Colonic mucosa (tissue), 4 donors: ENCODE data around the gene GPR137C. TPM values are rescaled to one million over a fixed set of nuclear protein-coding genes. Genes with fewer than 3 reads are reported as not detected.

Source experiments
- DNase-seq: peaks from one replicate; pipeline ENCODE4 v3.0.0-alpha.2; 2020
- H3K27ac ChIP-seq: fragments of 200-600 bp; one replicate; pipeline ENCODE4 v1.8.0; 2021
- H3K27me3 ChIP-seq: fragments of 200-600 bp; one replicate; pipeline ENCODE4 v1.8.0; 2021
- H3K36me3 ChIP-seq: fragments of 200-600 bp; one replicate; pipeline ENCODE4 v1.8.0; 2021
- H3K4me1 ChIP-seq: fragments of 200-600 bp; one replicate; pipeline ENCODE4 v1.8.0; 2021; ENCODE audit warnings: mild to moderate bottlenecking
- H3K4me3 ChIP-seq: fragments of 200-600 bp; one replicate; pipeline ENCODE4 v1.8.0; 2021
- H3K9ac ChIP-seq, 2 donors: one replicate each; pipeline ENCODE4 v1.7.0; 2013; ENCODE audit warnings: control low read depth in 2 of 2, low read depth in 2 of 2, low read length in 2 of 2
- H3K9me3 ChIP-seq: fragments of 200-600 bp; one replicate; pipeline ENCODE4 v1.8.0; 2021
- CTCF ChIP-seq: fragments of 200-600 bp; IDR thresholded peaks from one replicate; pipeline ENCODE4 v1.8.0; 2022; ENCODE audit warnings: antibody characterized with exemption, mild to moderate bottlenecking
- intact Hi-C: fragments of 100-400 bp; cut with DNase I; formaldehyde crosslinking; loops from one replicate; pipeline ENCODE4 v1.14.1; 2022
- total RNA-seq, 2 donors: library from RNA; stranded (reverse); fragmentation: NEBNext Ultra II Directional in 1 of 2; extraction: Animal tissue kit (Norgen Biotek cat#: 25700) in 1 of 2; gene quantifications; one replicate each; pipeline ENCODE4 v1.2.1, GENCODE V29; 2021
- donor health status: healthy.
- donor health status: DM: no; HTN: no; CAD: no.
- donor health status: DM: no; HTN: no; CAD: no.

GPR137C gene
- total RNA-seq, 2 donors from 2014 or later = 0.79 to 1.2 TPM

GRCh38 chr14:52551205-52551604 is 1.4 kb upstream of the GPR137C start:
- Histone ChIP-seq H3K9ac (no peak overlapping the region), H3K27ac (peak overlapping the region; percentile 90)
- no peak for TF ChIP-seq CTCF

GRCh38 chr14:52551696-52552062 is 957 bp upstream of the GPR137C start:
- H3K36me3 ChIP-seq = no peaks in the 10 kb centered on the region
- H3K9me3 ChIP-seq = no peaks in the 10 kb centered on the region
- H3K27ac ChIP-seq = peak overlapping the region; percentile 90
- peak; percentile 37 for DNase-seq
- TF ChIP-seq CTCF = no peak
- intact Hi-C loops = loop anchor here (10.0 kb wide), 1 partner anchor 143 kb away; the partner anchor contains the start of gene ERO1A
- peak overlapping the region; percentile 85 to 92 for H3K9ac ChIP-seq
- H3K27me3 ChIP-seq = no peaks in the 10 kb centered on the region
- H3K4me3 ChIP-seq = peak overlapping the region; percentile 72
- peaks cover 4% of the 10 kb centered on the region for H3K4me1 ChIP-seq

More at GRCh38 chr14:52551205-52551604, 1.4 kb upstream of the GPR137C start:
- H3K9me3 ChIP-seq = no peaks in the 10 kb centered on the region
- no peaks in the 10 kb centered on the region for H3K36me3 ChIP-seq
- no peak for DNase-seq
- intact Hi-C loops = loop anchor here (10.0 kb wide), 1 partner anchor 144 kb away; the partner anchor contains the start of gene ERO1A
- peak overlapping the region; percentile 72 for H3K4me3 ChIP-seq
- no peaks in the 10 kb centered on the region for H3K27me3 ChIP-seq
- H3K4me1 ChIP-seq = peaks cover 4% of the 10 kb centered on the region

- H3K4me3 ChIP-seq = peak overlapping the region; percentile 72
- H3K36me3 ChIP-seq = no peaks in the 10 kb centered on the region
- peak overlapping the region; percentile 79 for H3K27ac ChIP-seq
- TF ChIP-seq CTCF = no peak
- peak; percentile 35 for DNase-seq
- H3K9me3 ChIP-seq = no peaks in the 10 kb centered on the region
- peaks cover 4% of the 10 kb centered on the region for H3K4me1 ChIP-seq
- H3K27me3 ChIP-seq = no peaks in the 10 kb centered on the region
- intact Hi-C loops = loop anchor here (10.0 kb wide), 1 partner anchor 142 kb away; the partner anchor contains the start of gene ERO1A
- peak overlapping the region; percentile 74 to 75 for H3K9ac ChIP-seq
Measured at GRCh38 chr14:52553002-52553670, 500 bp downstream of the GPR137C start.

- Histone ChIP-seq H3K4me1 (peaks cover 4% of the 10 kb centered on the region), H3K27me3 (no peaks in the 10 kb centered on the region), H3K4me3 (peak overlapping the region; percentile 72), H3K36me3 (no peaks in the 10 kb centered on the region), H3K9ac (peak overlapping the region; percentile 74 to 75), H3K27ac (no peak overlapping the region), H3K9me3 (no peaks in the 10 kb centered on the region)
- TF ChIP-seq CTCF = no peak
- intact Hi-C loops = loop anchor here (10.0 kb wide), 1 partner anchor 141 kb away; the partner anchor contains the start of gene ERO1A
- peak; percentile 92 for DNase-seq
Measured at GRCh38 chr14:52553671-52554575, 1.3 kb downstream of the GPR137C start.

GRCh38 chr14:52558688-52559087 is 6.1 kb downstream of the GPR137C start:
- no peaks in the 10 kb centered on the region for H3K36me3 ChIP-seq
- no peaks in the 10 kb centered on the region for H3K27me3 ChIP-seq
- intact Hi-C loops = loop anchor here (10.0 kb wide), 1 partner anchor 136 kb away; the partner anchor contains the start of gene ERO1A
- H3K4me1 ChIP-seq = peaks cover 4% of the 10 kb centered on the region
- H3K9ac ChIP-seq = no peak overlapping the region
- no peaks in the 10 kb centered on the region for H3K9me3 ChIP-seq
- H3K27ac ChIP-seq = no peak overlapping the region
- H3K4me3 ChIP-seq = no peak overlapping the region
- no peak for DNase-seq
- TF ChIP-seq CTCF = no peak
